ENCODE results near the gene CAMKK1. TPM values are rescaled to one million over a fixed set of nuclear protein-coding genes. Genes with fewer than 3 reads are reported as not detected.

CAMKK1 gene
- total RNA-seq, 2 donors from 2014 or later = 1.8 to 4.7 TPM

- ATAC-seq (ENCODE audit: insufficient number of reproducible peaks, low FRiP score, low read depth) = no peak
- no peak for DNase-seq (ENCODE audit: low spot score)
- H3K4me3 ChIP-seq = peak overlapping the region; percentile 41
- no peaks in the 10 kb centered on the region for H3K36me3 ChIP-seq
- TF ChIP-seq CTCF (IDR thresholded peaks at IDR 0.05) = no peak
- H3K4me1 ChIP-seq (ENCODE audit: control insufficient read depth in 1 of 2, low read depth in 2 of 2) = peaks cover 19 to 60% of the 10 kb centered on the region in 2 donors
- H3K9me3 ChIP-seq = no peaks in the 10 kb centered on the region
- H3K27ac ChIP-seq = peak overlapping the region; percentile 68 to 89
- H3K27me3 ChIP-seq (replicated peaks; ENCODE audit: insufficient read depth) = no peaks in the 10 kb centered on the region
These were observed 3.4 kb downstream of the CAMKK1 start for GRCh38 chr17:3889325-3890012.

GRCh38 chr17:3888343-3889171, 4.3 kb downstream of the CAMKK1 start:
- DNase-seq (ENCODE audit: low spot score) (peak; percentile 27), ATAC-seq (ENCODE audit: insufficient number of reproducible peaks, low FRiP score, low read depth) (no peak)
- Histone ChIP-seq H3K27ac (peak overlapping the region; percentile 68 to 89), H3K4me1 (ENCODE audit: control insufficient read depth in 1 of 2, low read depth in 2 of 2) (peaks cover 19 to 51% of the 10 kb centered on the region in 2 donors), H3K36me3 (no peaks in the 10 kb centered on the region), H3K27me3 (replicated peaks; ENCODE audit: insufficient read depth) (no peaks in the 10 kb centered on the region), H3K4me3 (no peak overlapping the region), H3K9me3 (no peaks in the 10 kb centered on the region)
- no peak for TF ChIP-seq CTCF (IDR thresholded peaks at IDR 0.05)

GRCh38 chr17:3887804-3888203, 5.0 kb downstream of the CAMKK1 start:
- no peak overlapping the region for H3K4me3 ChIP-seq
- DNase-seq (ENCODE audit: low spot score) (no peak), ATAC-seq (ENCODE audit: insufficient number of reproducible peaks, low FRiP score, low read depth) (no peak)
- H3K4me1 ChIP-seq (ENCODE audit: control insufficient read depth in 1 of 2, low read depth in 2 of 2) = peaks cover 19 to 47% of the 10 kb centered on the region in 2 donors
- TF ChIP-seq CTCF (IDR thresholded peaks at IDR 0.05) = no peak
- no peaks in the 10 kb centered on the region for H3K9me3 ChIP-seq
- peak overlapping the region; percentile 65 to 89 for H3K27ac ChIP-seq
- H3K27me3 ChIP-seq (replicated peaks; ENCODE audit: insufficient read depth) = no peaks in the 10 kb centered on the region
- H3K36me3 ChIP-seq = no peaks in the 10 kb centered on the region

GRCh38 chr17:3887394-3887793, 5.5 kb downstream of the CAMKK1 start:
- peaks cover 19 to 45% of the 10 kb centered on the region in 2 donors for H3K4me1 ChIP-seq (ENCODE audit: control insufficient read depth in 1 of 2, low read depth in 2 of 2)

More at GRCh38 chr17:3887394-3887793, 5.5 kb downstream of the CAMKK1 start:
- Histone ChIP-seq H3K27me3 (replicated peaks; ENCODE audit: insufficient read depth) (no peaks in the 10 kb centered on the region), H3K36me3 (no peaks in the 10 kb centered on the region), H3K27ac (peak overlapping the region in 1 of 2 donors; percentile 35), H3K4me3 (no peak overlapping the region), H3K9me3 (no peaks in the 10 kb centered on the region)
- DNase-seq (ENCODE audit: low spot score) (no peak), ATAC-seq (ENCODE audit: insufficient number of reproducible peaks, low FRiP score, low read depth) (no peak)
- TF ChIP-seq CTCF (IDR thresholded peaks at IDR 0.05) = no peak

Measured in thoracic aorta (tissue), 2 donors.